ENCODE measurements around the gene RAB10.
A peak's percentile ranks its signal among the peaks of the same experiment; 100 is the strongest.
"Not testable (repeated sequence)": the region's sequence is repeated elsewhere in the genome, so short reads cannot be mapped to it uniquely, and the experiment has no call there.

The RAB10 gene

DNA sequence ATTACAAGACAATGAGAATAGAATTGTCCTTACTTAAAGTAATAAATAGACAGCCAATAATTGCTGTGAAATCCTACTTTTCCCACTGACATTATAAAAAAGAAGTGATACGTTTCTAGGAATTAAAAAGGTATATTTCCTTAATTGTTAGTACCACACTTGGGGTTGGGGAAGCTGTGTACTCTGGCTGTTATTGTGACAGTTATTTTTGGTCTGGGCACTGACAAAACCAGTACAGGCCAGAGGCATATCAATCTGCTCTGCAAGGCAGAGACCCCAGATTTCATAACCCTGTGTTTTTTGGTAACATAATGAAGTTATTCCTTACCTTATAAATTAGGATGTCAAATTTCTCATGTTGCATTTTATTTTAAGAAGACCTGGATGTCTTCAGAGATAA lies 66.5 kb downstream of the RAB10 start:
- DNase-seq: no peak

DNA sequence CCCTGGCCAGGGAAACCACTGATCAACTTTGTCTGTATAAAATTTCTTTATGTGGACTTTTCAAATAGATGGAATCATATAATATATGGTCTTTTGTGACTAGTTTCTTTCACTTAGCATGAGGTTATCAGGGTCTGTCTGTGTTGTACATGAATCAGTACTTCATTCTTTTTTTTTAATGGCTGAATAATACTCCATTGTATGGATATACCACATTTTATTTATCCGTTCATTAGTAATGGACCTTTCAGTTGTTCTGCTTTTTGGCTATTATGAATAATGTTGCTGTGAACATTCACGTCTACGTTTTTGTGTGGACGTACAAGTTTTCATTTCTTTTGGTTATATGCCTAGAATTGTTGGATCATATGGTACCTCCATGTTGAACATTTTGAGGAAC lies 69.9 kb downstream of the RAB10 start:
- DNase-seq: no peak

GRCh38 chr2:26108701-26109100 lies 74.8 kb downstream of the RAB10 start:
- not testable (repeated sequence) for DNase-seq

- DNase-seq: no peak
These were observed 78.3 kb downstream of the RAB10 start for GRCh38 chr2:26112201-26112600.

DNA sequence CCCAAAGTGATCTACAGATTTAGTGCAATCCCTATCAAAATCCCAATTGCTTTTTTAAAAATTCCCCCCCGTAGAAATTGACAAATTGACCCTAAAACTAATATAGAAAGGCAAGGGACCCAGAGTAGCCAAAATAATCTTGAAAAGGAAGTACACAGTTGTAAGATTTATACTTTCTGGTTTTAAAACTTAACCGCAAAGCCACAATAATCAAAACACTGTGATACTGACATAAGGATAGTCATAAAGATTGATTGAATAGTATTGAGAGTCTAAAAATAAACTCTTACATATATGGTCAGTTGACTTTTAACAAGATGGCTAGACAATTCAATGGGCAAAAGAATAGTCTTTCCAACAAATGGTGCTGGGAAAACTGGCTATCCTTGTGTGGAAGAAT lies 80.3 kb downstream of the RAB10 start:
- no peak for DNase-seq

- no peak for DNase-seq
These were observed 84.8 kb downstream of the RAB10 start for GRCh38 chr2:26118682-26119081.

DNA sequence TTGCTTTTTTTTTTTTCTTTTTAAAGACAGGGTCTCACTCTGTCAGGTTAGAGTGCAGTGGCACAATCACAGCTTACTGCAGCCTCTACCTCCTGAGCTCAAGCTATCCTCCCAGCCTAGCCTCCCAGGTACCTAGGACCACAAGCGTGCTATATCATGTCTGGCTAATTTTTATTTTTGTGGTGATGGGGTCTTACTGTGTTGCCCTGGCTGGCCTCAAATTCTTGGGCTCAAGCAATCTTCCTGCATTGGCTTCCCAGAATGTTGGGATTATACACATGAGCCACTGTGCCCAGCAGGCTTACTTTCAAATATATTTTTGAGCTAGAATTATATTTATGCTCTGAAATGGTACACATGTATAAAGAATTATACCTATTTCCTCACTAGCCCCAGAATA lies 85.6 kb downstream of the RAB10 start:
- no peak for DNase-seq

- no peak for DNase-seq
These were observed 88.7 kb downstream of the RAB10 start for GRCh38 chr2:26122630-26123029.

GRCh38 chr2:26123426-26123825 lies 89.5 kb downstream of the RAB10 start:
- no peak for DNase-seq

GRCh38 chr2:26126074-26126473 lies 92.2 kb downstream of the RAB10 start:
- DNase-seq: no peak

DNA sequence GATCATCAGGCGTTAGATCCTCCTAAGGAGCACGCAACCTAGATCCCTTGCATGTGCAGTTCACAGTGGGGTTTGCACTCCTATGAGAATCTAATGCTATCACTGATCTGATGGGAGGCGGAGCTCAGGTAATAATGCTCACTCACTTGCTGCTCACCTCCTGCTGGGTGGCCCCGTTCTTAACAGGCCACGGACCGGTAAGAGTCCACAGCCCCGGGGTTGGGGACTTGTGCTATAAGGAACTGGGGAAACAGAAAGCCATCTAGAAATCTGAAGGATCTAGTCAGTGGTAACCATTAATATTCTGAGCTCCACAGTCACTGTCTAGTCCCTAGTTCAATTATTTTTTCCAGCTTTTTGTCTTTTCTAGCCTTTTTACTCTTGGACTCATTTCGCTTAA lies 94.3 kb downstream of the RAB10 start:
- no peak for DNase-seq

DNA sequence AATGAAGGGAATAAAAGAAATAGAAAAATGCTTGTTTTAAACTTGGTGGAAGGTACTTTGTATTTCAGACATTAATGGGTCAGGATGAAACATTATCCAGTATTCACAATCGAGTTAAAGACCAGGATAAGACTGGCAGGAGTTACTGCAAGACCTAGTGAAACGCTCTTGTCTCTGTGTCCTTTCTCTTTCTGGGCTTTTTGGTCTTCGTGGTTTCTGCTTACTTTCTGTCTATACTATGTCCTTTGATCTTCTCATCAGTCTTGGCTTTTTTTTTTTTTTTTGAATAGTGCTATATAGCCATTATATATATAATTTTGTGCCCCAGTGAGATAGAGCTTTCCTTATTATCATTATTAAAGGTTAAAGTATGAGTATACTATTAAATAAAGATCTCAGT lies 96.9 kb downstream of the RAB10 start:
- no peak for DNase-seq

- DNase-seq: no peak
These were observed 102.6 kb downstream of the RAB10 start for GRCh38 chr2:26136451-26136850.

GRCh38 chr2:26139269-26140183 lies 105.6 kb downstream of the RAB10 start:
- no peak for DNase-seq

GRCh38 chr2:26141145-26141769 lies 107.4 kb downstream of the RAB10 start:
- no peak for DNase-seq

- DNase-seq: no peak
These were observed 110.1 kb downstream of the RAB10 start for GRCh38 chr2:26144031-26144430.

DNA sequence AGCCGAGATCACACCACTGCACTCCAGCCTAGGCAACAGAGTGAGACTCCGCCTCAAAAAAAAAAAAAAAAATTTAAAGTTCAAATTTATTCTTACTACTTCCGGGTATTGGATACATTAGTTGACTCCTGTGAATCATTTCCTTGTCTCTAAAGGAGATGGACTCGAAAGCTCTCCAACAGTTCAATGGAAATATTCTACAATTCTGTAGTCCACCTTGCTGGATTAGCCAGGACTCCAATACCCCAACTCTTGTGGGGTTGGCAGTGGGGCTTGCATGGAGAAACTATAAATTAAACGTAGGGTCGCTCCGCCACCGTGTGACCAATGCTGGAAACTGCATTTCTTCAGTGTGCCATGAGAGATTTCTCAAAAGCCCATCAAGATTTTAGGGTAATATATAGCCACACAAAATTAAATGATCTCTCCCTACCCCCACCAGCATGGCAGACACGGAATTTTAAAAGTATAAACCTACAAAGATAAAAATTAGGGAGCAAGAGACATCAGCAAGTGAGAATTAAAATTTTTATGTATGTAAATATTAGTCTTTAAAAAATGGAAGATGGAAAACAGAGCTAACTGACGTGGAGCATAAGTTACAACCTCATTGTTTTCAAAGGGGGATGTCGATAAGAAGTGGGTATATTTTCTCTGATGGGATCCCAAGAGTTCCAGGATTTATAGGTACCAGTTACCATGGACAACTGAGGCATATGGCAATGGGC lies 111.2 kb downstream of the RAB10 start:
- peak; percentile 6 to 33 (median 20) for DNase-seq

DNA sequence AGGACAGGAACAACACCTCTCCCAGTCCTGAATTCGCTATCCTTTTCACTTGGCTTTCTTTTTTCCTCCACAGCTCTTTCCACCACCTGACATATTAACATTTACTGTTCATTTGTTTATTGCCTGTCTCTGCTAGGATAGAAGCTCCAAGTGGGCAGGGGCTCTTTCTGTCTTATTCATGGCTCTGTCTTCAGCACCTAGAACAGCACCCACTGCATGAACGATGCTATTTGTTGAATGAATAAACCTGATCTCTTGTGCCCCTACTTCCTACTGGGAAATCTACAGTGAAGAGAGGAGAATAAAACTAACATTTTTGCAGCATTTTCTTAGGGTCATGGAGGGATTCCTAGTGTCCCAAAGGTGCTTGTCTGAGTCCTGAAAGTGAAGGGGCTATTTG lies 114.6 kb downstream of the RAB10 start:
- no peak for DNase-seq

GRCh38 chr2:26150243-26150642 lies 116.4 kb downstream of the RAB10 start:
- no peak for DNase-seq

GRCh38 chr2:26157580-26157979 lies 123.7 kb downstream of the RAB10 start:
- DNase-seq: no peak

GRCh38 chr2:26161926-26162325 lies 128.0 kb downstream of the RAB10 start:
- DNase-seq: no peak

GRCh38 chr2:26162963-26163362 lies 129.1 kb downstream of the RAB10 start:
- DNase-seq: no peak

DNA sequence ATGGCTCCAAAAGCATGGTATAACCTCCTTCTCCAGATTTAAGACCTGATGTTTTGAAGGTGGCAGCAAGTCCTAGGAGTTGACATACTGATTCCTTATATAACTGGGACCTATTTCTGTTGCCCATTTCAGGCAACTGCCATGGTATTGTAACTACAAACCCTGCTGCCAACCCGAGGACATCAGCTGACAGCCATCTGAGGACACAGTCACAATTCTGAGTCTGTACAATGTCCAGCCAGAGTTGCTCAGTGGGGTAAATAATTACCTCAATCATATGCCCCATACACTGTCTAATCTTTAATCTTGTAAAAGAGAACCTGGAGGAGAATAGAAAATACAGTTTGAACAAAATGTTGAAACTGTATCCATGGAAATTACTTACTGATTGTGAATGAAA lies 130.3 kb downstream of the RAB10 start:
- no peak for DNase-seq
